K562 (cell line): ENCODE measurements around the gene CPVL. TPM values are rescaled to one million over a fixed set of nuclear protein-coding genes. Genes with fewer than 3 reads are reported as not detected.

Source experiments
- ATAC-seq: fragments of 200-7000 bp; cut with Tn5 transposase; 3 replicates; pipeline ENCODE4 v1.9.1; 2020; ENCODE audit warnings: moderate library complexity
- BruUV-seq: library from RNA; stranded (reverse); fragments of 400-500 nt; replicated peaks from 2 replicates; lab custom pipeline; 2021; lab: Mats Ljungman, UMichigan
- CTCF ChIA-PET: fragments of 300-600 bp; formaldehyde crosslinking; extraction: SDS; loops from one replicate; lab custom pipeline; 2021; ENCODE audit warnings: low intra/inter-chr PET ratio; lab: Yijun Ruan, JAX
- POLR2A ChIA-PET: fragments of 300-600, 350-650 bp; sonication (Branson Sonifier 250); formaldehyde crosslinking; extraction: SDS; loops from one replicate; lab custom pipeline; 2021; ENCODE audit warnings: antibody characterized with exemption, inconsistent platforms; lab: Yijun Ruan, JAX
- DNase-seq, 4 experiments: peaks; one replicate each; pipeline versions ENCODE4 v3.0.0 to v3.0.0-alpha.2; 2011 to 2018; ENCODE audit warnings: low spot score in 3 of 4, mixed read lengths in 3 of 4; ENCODE audit errors: extremely low read depth in 1 of 4
- FAIRE-seq: peaks from 2 replicates; lab custom pipeline; 2011; peaks lifted over from hg19 to GRCh38; lab: Jason Lieb, UNC
- H2AFZ ChIP-seq: 2 replicates; pipeline ENCODE4 v1.6.0; 2011; ENCODE audit warnings: low read depth, low read length, control low read depth, inconsistent platforms
- H3K27ac ChIP-seq: fragments of 200-600 bp; 3 replicates; pipeline ENCODE4 v1.8.0; 2011; ENCODE audit warnings: low read depth, mild to moderate bottlenecking, control low read depth, inconsistent platforms, low read length, moderate library complexity, mixed read lengths; ENCODE audit errors: extremely low read depth
- H3K27me3 ChIP-seq, 2 experiments: fragments of 300-600 bp in 1 of 2; 2 replicates in 1 of 2; 3 replicates in 1 of 2; pipeline versions ENCODE4 v1.6.0 to v1.8.0; 2011; ENCODE audit warnings: inconsistent platforms in 2 of 2, low read length in 2 of 2, mild to moderate bottlenecking in 1 of 2, mixed read lengths in 1 of 2, moderate library complexity in 1 of 2; ENCODE audit not compliant: control insufficient read depth in 2 of 2, insufficient read depth in 2 of 2
- H3K36me3 ChIP-seq: fragments of 300-600 bp; 3 replicates; pipeline ENCODE4 v1.8.0; 2011; ENCODE audit warnings: mild to moderate bottlenecking, low read length, inconsistent platforms; ENCODE audit not compliant: control insufficient read depth, insufficient read depth
- H3K4me1 ChIP-seq, 2 experiments: fragments of 200-600 bp in 1 of 2; replicated peaks in 1 of 2; 2 replicates in 1 of 2; 3 replicates in 1 of 2; pipeline versions ENCODE4 v1.5.1 to v1.8.0; 2011; ENCODE audit warnings: inconsistent platforms in 2 of 2, low read length in 2 of 2, mild to moderate bottlenecking in 1 of 2, mixed read lengths in 1 of 2, moderate library complexity in 1 of 2; ENCODE audit not compliant: control insufficient read depth in 2 of 2, insufficient read depth in 2 of 2
- H3K4me2 ChIP-seq: 2 replicates; pipeline ENCODE4 v1.6.1; 2011; ENCODE audit warnings: low read length, control low read depth, inconsistent platforms, mixed read lengths; ENCODE audit not compliant: insufficient read depth
- H3K4me3 ChIP-seq: fragments of 200-600 bp; sonication (generic), shearing (Covaris generic); 2 replicates; pipeline ENCODE4 v1.5.1; 2016; ENCODE audit warnings: control low read depth, inconsistent platforms
- H3K79me2 ChIP-seq: fragments of 200-600 bp; 3 replicates; pipeline ENCODE4 v1.8.0; 2011; ENCODE audit warnings: low read length, inconsistent platforms; ENCODE audit not compliant: control insufficient read depth, insufficient read depth
- H3K9ac ChIP-seq, 2 experiments: 2 replicates each; pipeline versions ENCODE4 v1.6.0 to v1.6.1; 2011; ENCODE audit warnings: low read depth in 2 of 2, low read length in 2 of 2, control low read depth in 1 of 2, inconsistent platforms in 1 of 2, mild to moderate bottlenecking in 1 of 2, mixed read lengths in 1 of 2; ENCODE audit not compliant: insufficient read depth in 1 of 2
- H3K9me1 ChIP-seq: one replicate; pipeline ENCODE4 v1.6.0; 2011; ENCODE audit warnings: inconsistent platforms, mild to moderate bottlenecking, low read length, moderate library complexity; ENCODE audit not compliant: control insufficient read depth, insufficient read depth
- H3K9me3 ChIP-seq: replicated peaks from 2 replicates; pipeline ENCODE4 v1.5.1; 2011; ENCODE audit warnings: low read depth, low read length, inconsistent platforms; ENCODE audit not compliant: control insufficient read depth, insufficient read depth
- H4K20me1 ChIP-seq: replicated peaks from 2 replicates; pipeline ENCODE4 v1.6.1; 2011; ENCODE audit warnings: low read length, inconsistent platforms, mixed read lengths; ENCODE audit not compliant: control insufficient read depth, insufficient read depth
- ARID3B ChIP-seq: fragments of 250-450 bp; sonication (Bioruptor Pico); IDR thresholded peaks from 2 replicates; pipeline ENCODE4 v1.4.0; 2020; ENCODE audit warnings: borderline replicate concordance
- CBX5 ChIP-seq: IDR thresholded peaks from 2 replicates; pipeline ENCODE4 v1.6.1; 2014; ENCODE audit warnings: low read depth, borderline replicate concordance
- CCNT2 ChIP-seq: IDR thresholded peaks from 2 replicates; pipeline ENCODE4 v1.6.1; 2011; ENCODE audit warnings: borderline replicate concordance, low read depth, mild to moderate bottlenecking, moderate library complexity, mixed read lengths, low read length; ENCODE audit not compliant: insufficient read length; ENCODE audit errors: extremely low read depth
- JUN ChIP-seq, 2 experiments: sonication (generic) in 1 of 2; formaldehyde crosslinking in 1 of 2; IDR thresholded peaks; 2 replicates each; pipeline versions ENCODE4 v1.6.1 to v1.8.0; 2012 to 2022; ENCODE audit warnings: borderline replicate concordance in 2 of 2, mild to moderate bottlenecking in 2 of 2, improper control_type of control experiment in 1 of 2, low read depth in 1 of 2, low read length in 1 of 2, missing genetic modification reagents in 1 of 2
- KLF6 ChIP-seq: fragments of 250-450 bp; sonication (Bioruptor Pico); IDR thresholded peaks from 2 replicates; pipeline ENCODE4 v1.4.0; 2020; ENCODE audit warnings: mild to moderate bottlenecking, moderate library complexity, borderline replicate concordance
- LCOR ChIP-seq: sonication (generic); formaldehyde crosslinking; IDR thresholded peaks from 2 replicates; pipeline ENCODE4 v1.8.0; 2022; ENCODE audit warnings: mild to moderate bottlenecking, missing genetic modification reagents
- NFE2 ChIP-seq: IDR thresholded peaks from 2 replicates; pipeline ENCODE4 v1.6.1; 2014; ENCODE audit warnings: antibody characterized with exemption, low read depth
- PRDM10 ChIP-seq: fragments of 450-650 bp; IDR thresholded peaks from 2 replicates; pipeline ENCODE4 v1.6.1; 2018; ENCODE audit not compliant: partially characterized antibody
- RFX7 ChIP-seq: fragments of 250-450 bp; sonication (Bioruptor Pico); IDR thresholded peaks from 2 replicates; pipeline ENCODE4 v1.5.1; 2021; ENCODE audit warnings: mild to moderate bottlenecking
- ZBTB8A ChIP-seq: fragments of 450-650 bp; IDR thresholded peaks from 2 replicates; pipeline ENCODE4 v1.6.1; 2018; ENCODE audit warnings: mild to moderate bottlenecking, moderate library complexity; ENCODE audit not compliant: partially characterized antibody
- ZNF717 ChIP-seq: fragments of 250-450 bp; sonication (Bioruptor Pico); IDR thresholded peaks from 2 replicates; pipeline ENCODE4 v1.5.0; 2021
- ZNF830 ChIP-seq: fragments of 250-450 bp; sonication (Bioruptor Pico); IDR thresholded peaks from 2 replicates; pipeline ENCODE4 v1.5.0; 2021; ENCODE audit warnings: mild to moderate bottlenecking
- WGBS: fragments of 100-300 bp; shearing (Covaris generic); methylation state at CpG from one replicate; pipeline ENCODE4 v1.1.6; 2016; ENCODE audit warnings: low coverage, mixed read lengths; ENCODE audit not compliant: insufficient coverage; ENCODE audit errors: missing lambda C conversion rate; 5-methylcytosine and 5-hydroxymethylcytosine counted together
- in situ Hi-C: fragments of 300-500 bp; cut with MboI; formaldehyde crosslinking; loops from 4 replicates; pipeline ENCODE4 v1.15.0; 2018; ENCODE audit warnings: inconsistent platforms, mixed read lengths
- intact Hi-C: fragments of 100-400 bp; cut with micrococcal nuclease; formaldehyde crosslinking; loops from 2 replicates; pipeline ENCODE4 v1.14.2; 2022
- polyA plus RNA-seq, 8 experiments: library from polyadenylated mRNA; depleted of rRNA in 4 of 8; stranded (reverse) in 5 of 8; unstranded in 3 of 8; fragments of >200 nt; fragmentation: Nextera tagmentation in 2 of 8; fragmentation: Illumina TruSeq in 1 of 8; extraction: Ambion mirVana in 2 of 8; extraction: Trizol in 1 of 8; gene quantifications; 2 replicates each; pipeline versions ENCODE4 v1.2.1 to v1.2.3, GENCODE V29; 2011 to 2014; ENCODE audit warnings: inconsistent platforms in 1 of 8, missing spikeins in 1 of 8
- total RNA-seq, 7 experiments: library from RNA; depleted of rRNA in 6 of 7; stranded (reverse); fragments of >200 nt in 6 of 7; fragmentation: Illumina TruSeq in 2 of 7; extraction: Trizol in 2 of 7; gene quantifications; 2 replicates each; pipeline versions ENCODE4 v1.2.1 to v1.2.3, GENCODE V29; 2011 to 2021; ENCODE audit warnings: low replicate concordance in 1 of 7
- TF ChIP-seq, protein P1 (sequence below), 2 experiments: fragments of 450-650 bp in 1 of 2; sonication (generic) in 1 of 2; formaldehyde crosslinking; conservative IDR thresholded peaks; 2 replicates each; pipeline versions ENCODE4 v1.4.0 to v1.8.1; 2020 to 2022; ENCODE audit warnings: mild to moderate bottlenecking in 1 of 2, missing genetic modification reagents in 1 of 2
- TF ChIP-seq, protein P2 (sequence below): IDR thresholded peaks from 2 replicates; pipeline ENCODE4 v1.6.1; 2011; ENCODE audit warnings: borderline replicate concordance, low read depth, mild to moderate bottlenecking, moderate library complexity, low read length; ENCODE audit not compliant: insufficient read depth, poor library complexity, severe bottlenecking

Gene CPVL
- total and polyA plus RNA-seq, 9 of the 15 experiments (the other 6 are each of a cell fraction or from before 2014, with no cell fraction given): 0.89 to 2.4 (median 1.5) TPM

- H3K4me1 ChIP-seq: peaks cover 0 to 4% of the 10 kb centered on the region in 2 experiments; a peak in 2 of 5 replicates
- ATAC-seq (no peak), FAIRE-seq (no peak), DNase-seq (no peak)
- no peaks in the 10 kb centered on the region for H3K79me2 ChIP-seq
- 0% methylated on average over 2 of the region's 2 CpGs for WGBS
- no peaks in the 10 kb centered on the region for H4K20me1 ChIP-seq
- intact Hi-C loops: no loop called here
- H3K4me2 ChIP-seq: no peak overlapping the region
- BruUV-seq: no TSS peak
- H3K27ac ChIP-seq: no peak overlapping the region
- H3K9ac ChIP-seq: no peak overlapping the region
- peaks cover 7 to 22% of the 10 kb centered on the region in 2 experiments; a peak in 2 of 5 replicates for H3K27me3 ChIP-seq
- H3K4me3 ChIP-seq: no peak overlapping the region
- in situ Hi-C loops: no loop called here
- H3K9me3 ChIP-seq: no peaks in the 10 kb centered on the region
- ChIA-PET POLR2A (no interaction called here), CTCF (no interaction called here)
- no peaks in the 10 kb centered on the region for H3K36me3 ChIP-seq
- H3K9me1 ChIP-seq: no peaks in the 10 kb centered on the region
- no peak overlapping the region for H2AFZ ChIP-seq
- TF ChIP-seq CCNT2 (no peak), ARID3B (CRISPR knock-in tag) (no peak), ZNF830 (CRISPR knock-in tag) (no peak), NFE2 (no peak), RFX7 (no peak), ZNF717 (no peak), PRDM10 (no peak), LCOR (CRISPR knock-in tag) (no peak), ZBTB8A (no peak), KLF6 (no peak), JUN (IDR thresholded peaks at IDR 0.05; ENCODE audit: borderline replicate concordance, low read depth, low read length) (no peak), JUN (CRISPR knock-in tag; IDR thresholded peaks at IDR 0.05; ENCODE audit: borderline replicate concordance) (no peak), CBX5 (no peak)
- TF ChIP-seq, protein P1, sequence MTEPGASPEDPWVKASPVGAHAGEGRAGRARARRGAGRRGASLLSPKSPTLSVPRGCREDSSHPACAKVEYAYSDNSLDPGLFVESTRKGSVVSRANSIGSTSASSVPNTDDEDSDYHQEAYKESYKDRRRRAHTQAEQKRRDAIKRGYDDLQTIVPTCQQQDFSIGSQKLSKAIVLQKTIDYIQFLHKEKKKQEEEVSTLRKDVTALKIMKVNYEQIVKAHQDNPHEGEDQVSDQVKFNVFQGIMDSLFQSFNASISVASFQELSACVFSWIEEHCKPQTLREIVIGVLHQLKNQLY (CRISPR knock-in tag; conservative IDR thresholded peaks at IDR 0.05): no peak
- TF ChIP-seq, protein P2, sequence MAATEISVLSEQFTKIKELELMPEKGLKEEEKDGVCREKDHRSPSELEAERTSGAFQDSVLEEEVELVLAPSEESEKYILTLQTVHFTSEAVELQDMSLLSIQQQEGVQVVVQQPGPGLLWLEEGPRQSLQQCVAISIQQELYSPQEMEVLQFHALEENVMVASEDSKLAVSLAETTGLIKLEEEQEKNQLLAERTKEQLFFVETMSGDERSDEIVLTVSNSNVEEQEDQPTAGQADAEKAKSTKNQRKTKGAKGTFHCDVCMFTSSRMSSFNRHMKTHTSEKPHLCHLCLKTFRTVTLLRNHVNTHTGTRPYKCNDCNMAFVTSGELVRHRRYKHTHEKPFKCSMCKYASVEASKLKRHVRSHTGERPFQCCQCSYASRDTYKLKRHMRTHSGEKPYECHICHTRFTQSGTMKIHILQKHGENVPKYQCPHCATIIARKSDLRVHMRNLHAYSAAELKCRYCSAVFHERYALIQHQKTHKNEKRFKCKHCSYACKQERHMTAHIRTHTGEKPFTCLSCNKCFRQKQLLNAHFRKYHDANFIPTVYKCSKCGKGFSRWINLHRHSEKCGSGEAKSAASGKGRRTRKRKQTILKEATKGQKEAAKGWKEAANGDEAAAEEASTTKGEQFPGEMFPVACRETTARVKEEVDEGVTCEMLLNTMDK: no peak
Observed at GRCh38 chr7:29150856-29151255, 4.5 kb upstream of the CPVL start.
